BJ (cell line): ENCODE measurements around the gene PEX10. TPM values are rescaled to one million over a fixed set of nuclear protein-coding genes. Genes with fewer than 3 reads are reported as not detected.

Experiments
- CTCF ChIA-PET: fragments of 350-600 bp; formaldehyde crosslinking; extraction: SDS; loops from one replicate; lab custom pipeline; 2021; ENCODE audit warnings: antibody characterized with exemption, inconsistent platforms; lab: Yijun Ruan, JAX
- POLR2A ChIA-PET: fragments of 300-600 bp; sonication (Branson Sonifier 250); formaldehyde crosslinking; extraction: SDS; loops from one replicate; lab custom pipeline; 2021; ENCODE audit warnings: antibody characterized with exemption; lab: Charles Lee
- DNase-seq: peaks from one replicate; pipeline ENCODE4 v3.0.0-alpha.2; 2011; ENCODE audit warnings: low read depth
- H3K27me3 ChIP-seq: 2 replicates; pipeline ENCODE4 v1.6.0; 2011; ENCODE audit warnings: low read length; ENCODE audit not compliant: control insufficient read depth, insufficient read depth
- H3K36me3 ChIP-seq: 2 replicates; pipeline ENCODE4 v1.5.1; 2011; ENCODE audit warnings: low read length; ENCODE audit not compliant: control insufficient read depth, insufficient read depth
- H3K4me3 ChIP-seq: 2 replicates; pipeline ENCODE4 v1.5.1; 2011; ENCODE audit warnings: low read depth, mild to moderate bottlenecking, control low read depth, low read length
- polyA plus RNA-seq: library from polyadenylated mRNA; depleted of rRNA; stranded (reverse); fragments of >200 nt; gene quantifications from 2 replicates; pipeline ENCODE4 v1.2.3, GENCODE V29; 2011
- TF ChIP-seq, protein P1 (sequence below): IDR thresholded peaks from 2 replicates; pipeline ENCODE4 v1.5.1; 2011; ENCODE audit warnings: low read depth, mild to moderate bottlenecking, control low read depth, inconsistent platforms, low read length, moderate library complexity; ENCODE audit not compliant: insufficient read depth

PEX10 gene
- polyA plus RNA-seq, 1 experiment = 23.6 TPM

DNA sequence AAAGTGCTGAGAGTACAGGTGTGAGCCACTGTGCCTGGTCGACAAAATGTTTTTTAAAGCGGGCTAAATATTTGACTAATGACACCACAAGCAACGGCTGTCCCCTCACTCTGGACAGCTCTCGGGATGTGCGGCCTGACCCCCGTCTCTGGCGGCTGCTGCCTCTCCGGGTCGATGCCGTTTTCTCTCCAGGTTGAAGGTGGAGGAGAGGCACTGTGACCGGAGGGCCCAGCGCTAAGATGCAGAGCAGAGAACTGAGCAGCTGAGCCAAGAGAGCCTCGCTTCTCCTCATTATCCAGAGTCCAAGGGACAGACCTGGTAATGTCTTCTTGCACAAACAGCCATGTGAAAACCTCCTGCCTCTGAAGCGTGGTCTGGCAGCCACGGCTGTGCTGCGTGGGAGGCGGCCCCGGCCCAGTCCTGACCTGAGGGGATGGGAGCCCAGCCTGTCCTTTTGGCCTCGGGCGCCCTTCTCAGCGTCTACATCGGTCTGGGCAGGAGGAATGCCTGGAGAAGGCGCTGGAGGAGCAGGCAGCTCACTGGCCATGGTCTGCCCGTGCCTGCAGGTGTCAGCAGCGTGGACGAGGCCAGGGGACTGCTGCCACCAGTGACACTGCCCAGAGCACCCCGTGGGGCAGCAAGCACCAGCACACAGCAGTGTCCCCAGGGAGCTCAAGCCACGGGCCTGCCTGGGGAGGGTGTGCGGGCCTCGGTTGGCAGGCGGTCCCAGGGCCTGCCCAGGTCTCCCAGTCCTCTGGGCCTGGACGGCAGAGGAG is 31.4 kb downstream of the PEX10 start:
- no peak overlapping the region for H3K4me3 ChIP-seq
- CTCF ChIA-PET = interaction anchor here (0.6 to 11.7 kb wide), 31 partner anchors 9 to 1162 kb away, joined by 3 to 328 read pairs (median 5); partner anchors contain the start of genes FAAP20, MORN1 and RER1
- POLR2A ChIA-PET = interaction anchor here (1.0 kb wide), 1 partner anchor 147 kb away, joined by 3 read pairs; no protein-coding TSS in a partner anchor
- H3K27me3 ChIP-seq = no peaks in the 10 kb centered on the region
- H3K36me3 ChIP-seq = no peaks in the 10 kb centered on the region; the same call in 1 of the 2 replicates
- TF ChIP-seq, protein P1, sequence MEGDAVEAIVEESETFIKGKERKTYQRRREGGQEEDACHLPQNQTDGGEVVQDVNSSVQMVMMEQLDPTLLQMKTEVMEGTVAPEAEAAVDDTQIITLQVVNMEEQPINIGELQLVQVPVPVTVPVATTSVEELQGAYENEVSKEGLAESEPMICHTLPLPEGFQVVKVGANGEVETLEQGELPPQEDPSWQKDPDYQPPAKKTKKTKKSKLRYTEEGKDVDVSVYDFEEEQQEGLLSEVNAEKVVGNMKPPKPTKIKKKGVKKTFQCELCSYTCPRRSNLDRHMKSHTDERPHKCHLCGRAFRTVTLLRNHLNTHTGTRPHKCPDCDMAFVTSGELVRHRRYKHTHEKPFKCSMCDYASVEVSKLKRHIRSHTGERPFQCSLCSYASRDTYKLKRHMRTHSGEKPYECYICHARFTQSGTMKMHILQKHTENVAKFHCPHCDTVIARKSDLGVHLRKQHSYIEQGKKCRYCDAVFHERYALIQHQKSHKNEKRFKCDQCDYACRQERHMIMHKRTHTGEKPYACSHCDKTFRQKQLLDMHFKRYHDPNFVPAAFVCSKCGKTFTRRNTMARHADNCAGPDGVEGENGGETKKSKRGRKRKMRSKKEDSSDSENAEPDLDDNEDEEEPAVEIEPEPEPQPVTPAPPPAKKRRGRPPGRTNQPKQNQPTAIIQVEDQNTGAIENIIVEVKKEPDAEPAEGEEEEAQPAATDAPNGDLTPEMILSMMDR = no peak
- no peak for DNase-seq

DNA sequence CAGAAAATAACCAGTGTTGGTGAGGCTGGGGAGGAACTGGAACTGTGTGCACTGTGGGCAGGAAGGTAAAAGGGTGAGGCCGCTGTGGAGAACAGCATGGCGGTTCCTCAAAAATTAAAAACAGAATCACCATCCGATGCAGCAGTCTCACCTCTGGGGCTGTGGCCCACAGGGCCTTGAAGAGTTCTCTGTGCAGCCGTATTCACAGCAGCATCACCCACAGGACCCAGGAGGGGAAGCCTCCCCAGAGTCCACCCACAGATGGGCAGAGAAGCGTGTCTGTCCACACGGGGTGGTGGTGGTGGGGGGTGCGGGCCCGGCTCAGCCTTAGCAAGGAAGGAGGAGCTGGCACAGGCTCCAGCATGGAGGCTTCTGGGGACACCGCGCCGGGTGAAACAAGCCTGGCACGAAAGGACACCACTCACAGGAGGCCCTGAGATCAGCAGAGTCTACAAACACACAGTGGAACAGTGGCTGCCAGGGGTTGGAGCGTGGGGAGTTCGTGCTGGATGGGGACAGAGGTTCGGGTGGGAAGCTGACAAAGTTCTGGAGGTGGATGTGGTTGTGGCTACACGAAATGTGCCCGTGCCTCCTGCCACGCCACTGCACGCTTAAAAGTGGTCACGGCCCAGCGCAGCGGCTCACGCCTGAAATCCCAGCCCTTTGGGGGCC is 32.5 kb downstream of the PEX10 start:
- Histone ChIP-seq H3K36me3 (no peaks in the 10 kb centered on the region; the same call in 1 of the 2 replicates), H3K27me3 (no peaks in the 10 kb centered on the region), H3K4me3 (no peak overlapping the region)
- ChIA-PET CTCF (interaction anchor here (1.5 to 11.7 kb wide), 4 partner anchors 11 to 203 kb away, joined by 3 to 328 read pairs (median 36); partner anchors contain the start of genes FAAP20, MORN1 and RER1), POLR2A (no interaction called here)
- TF ChIP-seq, protein P1 = no peak
- DNase-seq = no peak

DNA sequence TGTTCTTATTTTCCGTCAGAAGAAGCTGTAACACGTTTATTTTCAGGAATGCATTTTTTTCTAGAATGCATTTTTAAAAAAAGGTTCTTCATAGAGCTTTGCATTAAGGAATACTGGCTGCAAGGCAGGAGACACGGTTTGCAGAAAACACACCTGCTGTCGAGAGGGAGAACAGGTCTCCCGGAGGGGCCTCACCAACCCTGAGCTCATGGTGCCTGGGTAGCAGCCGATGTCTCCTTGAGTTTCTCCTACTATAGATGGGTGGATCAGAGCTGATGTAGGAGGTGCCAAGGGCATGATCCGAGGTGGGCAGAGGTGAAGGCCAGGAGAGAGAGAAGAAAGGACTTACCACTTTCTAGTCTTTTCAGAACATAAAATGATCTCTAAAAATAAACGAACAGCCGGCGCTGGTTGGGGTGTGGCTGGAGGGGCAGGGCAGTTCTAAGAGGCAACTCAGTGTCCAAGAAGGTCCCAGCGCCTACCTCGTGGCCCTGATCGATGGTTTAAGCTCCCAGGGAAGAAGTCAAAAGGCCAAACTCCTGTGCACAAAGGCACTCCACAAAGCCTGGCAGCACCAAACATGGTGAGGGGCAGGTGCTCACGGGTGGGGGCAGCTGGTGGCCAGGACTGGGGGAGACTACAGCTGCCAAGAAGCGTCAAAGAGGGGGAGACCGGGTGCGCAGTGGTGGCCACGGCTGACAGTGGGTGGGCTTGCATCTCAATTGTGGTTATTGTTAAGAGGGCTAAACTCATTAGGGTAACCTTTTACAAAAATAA is 33.2 kb downstream of the PEX10 start:
- Histone ChIP-seq H3K4me3 (no peak overlapping the region), H3K36me3 (no peaks in the 10 kb centered on the region; the same call in 1 of the 2 replicates), H3K27me3 (no peaks in the 10 kb centered on the region)
- ChIA-PET CTCF (interaction anchor here (11.7 kb wide), 1 partner anchor 185 kb away, joined by 328 read pairs; the partner anchor contains the start of gene FAAP20), POLR2A (no interaction called here)
- TF ChIP-seq, protein P1 = no peak
- no peak for DNase-seq

- Histone ChIP-seq H3K27me3 (no peaks in the 10 kb centered on the region), H3K4me3 (no peak overlapping the region), H3K36me3 (no peaks in the 10 kb centered on the region; the same call in 1 of the 2 replicates)
- POLR2A ChIA-PET = no interaction called here
- TF ChIP-seq, protein P1 = no peak
- no peak for DNase-seq
- CTCF ChIA-PET = interaction anchor here (1.2 to 11.7 kb wide), 2 partner anchors 184 to 204 kb away, joined by 3 to 328 read pairs; partner anchors contain the start of gene FAAP20
Observed at GRCh38 chr1:2378441-2378851, 33.9 kb downstream of the PEX10 start.
